ENCODE results near the gene EXOC3. TPM values are rescaled to one million over a fixed set of nuclear protein-coding genes. Genes with fewer than 3 reads are reported as not detected.
"Not testable (repeated sequence)": the region's sequence is repeated elsewhere in the genome, so short reads cannot be mapped to it uniquely, and the experiment has no call there.

EXOC3 gene
- total and polyA plus RNA-seq, 2 experiments from 2014 or later, result 39.9 to 40.9 TPM

DNA sequence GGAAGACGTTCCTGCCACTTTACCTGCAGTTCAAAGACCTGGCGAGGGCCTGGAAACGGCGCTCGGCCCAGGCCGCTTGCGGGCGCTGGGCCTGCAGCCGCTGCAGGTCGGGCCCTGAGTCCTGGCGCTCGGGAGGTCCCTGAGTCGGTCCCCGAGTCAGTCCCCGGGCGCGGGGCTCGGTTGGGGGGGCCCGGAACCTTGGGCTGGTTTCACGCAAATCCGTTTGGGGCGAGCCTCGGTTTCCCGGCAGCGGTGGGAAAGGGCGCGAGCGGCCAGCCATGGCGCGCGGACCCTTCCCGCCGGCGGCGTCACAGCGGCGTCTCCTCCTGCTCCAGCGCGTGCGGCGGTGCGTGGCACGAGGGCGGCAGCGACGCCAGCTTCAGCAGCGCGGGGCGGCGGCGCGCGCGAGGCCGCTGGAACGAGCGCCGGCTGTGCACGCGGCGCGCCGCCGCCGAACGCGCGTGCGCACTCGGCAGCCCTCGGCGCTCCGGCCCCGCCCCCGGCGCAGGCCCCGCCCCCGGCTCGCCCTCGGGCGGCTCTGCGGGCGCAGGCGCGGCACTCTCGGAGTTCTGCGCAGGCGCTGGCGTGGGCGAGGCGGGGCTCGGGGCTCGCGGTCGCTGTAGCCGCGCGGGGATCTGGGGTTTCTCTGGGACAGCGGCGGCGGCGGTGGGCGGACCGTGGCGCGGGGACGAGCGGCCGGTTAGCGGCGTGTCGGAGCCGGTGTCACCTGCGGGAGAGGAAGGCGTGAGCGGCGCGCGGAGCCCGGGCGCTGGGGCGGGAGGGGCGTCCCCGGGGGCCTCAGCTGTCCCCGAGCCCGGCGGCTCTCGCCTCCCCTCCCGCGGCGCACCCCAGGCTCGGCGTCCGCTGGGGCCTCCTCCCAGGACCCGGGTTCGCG, 29.9 kb downstream of the EXOC3 start:
- H4K20me1 ChIP-seq (ENCODE audit: insufficient read depth), result no peaks in the 10 kb centered on the region
- TF ChIP-seq EZH2phosphoT487 (IDR thresholded peaks at IDR 0.05; ENCODE audit: insufficient read depth, low read depth) (no peak), EZH2 (IDR thresholded peaks at IDR 0.05; ENCODE audit: insufficient read depth, poor library complexity, severe bottlenecking) (no peak)

DNA sequence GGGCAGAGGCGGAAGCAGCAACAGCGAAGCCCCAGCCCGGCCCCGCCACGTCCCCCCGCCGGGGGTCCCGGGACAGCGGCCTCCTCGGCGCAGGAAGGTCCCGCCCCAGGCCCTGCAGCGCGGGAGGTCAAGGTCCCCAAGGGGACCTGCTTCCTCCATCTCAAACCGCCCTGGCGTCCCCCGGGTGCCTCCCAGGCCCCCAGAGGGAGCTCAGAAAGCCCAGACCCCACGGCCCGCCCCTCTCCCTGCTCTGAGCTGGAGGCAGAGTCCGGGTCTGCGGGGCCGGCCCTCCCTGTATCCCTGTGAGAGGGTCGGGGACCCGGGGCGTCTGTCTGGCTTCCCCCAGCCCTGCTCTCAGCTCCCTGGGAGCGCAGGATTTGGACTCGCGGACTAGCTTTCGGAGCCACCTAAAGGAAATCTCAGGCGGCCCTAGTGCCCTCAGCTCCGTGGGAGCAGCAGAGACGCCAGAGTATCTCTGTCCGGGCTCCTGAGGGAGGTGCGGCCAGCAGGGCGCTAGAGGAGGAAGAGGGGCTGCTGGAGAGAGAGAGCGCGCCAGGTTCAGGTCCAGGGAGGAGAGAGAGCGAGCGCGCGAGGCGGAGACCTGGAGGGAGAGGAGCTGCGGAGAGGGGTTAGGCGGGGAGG, 30.7 kb downstream of the EXOC3 start:
- WGBS, 2 experiments (ENCODE audit: low coverage in 1 of 2, low lambda C conversion rate in 2 of 2, missing lambda C conversion rate in 2 of 2), result 2% methylated on average over 26 of the region's 44 CpGs
- Histone ChIP-seq H3K27me3 (replicated peaks; ENCODE audit: insufficient read depth) (peaks cover 27% of the 10 kb centered on the region), H3K27ac (no peak overlapping the region), H3K4me2 (ENCODE audit: unreplicated experiment) (peak overlapping the region; percentile 94), H3K79me2 (ENCODE audit: insufficient read depth) (peaks cover 9% of the 10 kb centered on the region; the same call in 1 of the 2 replicates), H3K9me2 (ENCODE audit: insufficient read depth) (no peaks in the 10 kb centered on the region), H4K20me1 (ENCODE audit: insufficient read depth) (no peaks in the 10 kb centered on the region), H3K4me1 (ENCODE audit: insufficient read depth) (no peaks in the 10 kb centered on the region; the same call in 1 of the 2 replicates), H3K9ac (peak overlapping the region; percentile 77), H3K36me3 (ENCODE audit: low read depth) (no peaks in the 10 kb centered on the region), H3K9me3 (ENCODE audit: low read depth) (no peaks in the 10 kb centered on the region), H3K4me3 (peak overlapping the region; percentile 88), H2AFZ (peak overlapping the region; percentile 76), H3F3A (ENCODE audit: insufficient read depth) (no peaks in the 10 kb centered on the region)
- in situ Hi-C loops (cut with MboI), result no loop called here
- DNase-seq, result peak; percentile 67
- no peak for TF ChIP-seq EZH2phosphoT487 (IDR thresholded peaks at IDR 0.05; ENCODE audit: insufficient read depth, low read depth)
- no peak for TF ChIP-seq EZH2 (IDR thresholded peaks at IDR 0.05; ENCODE audit: insufficient read depth, poor library complexity, severe bottlenecking)

More for the DNA sequence above, 29.9 kb downstream of the EXOC3 start:
- Histone ChIP-seq H3K9me3 (ENCODE audit: low read depth) (no peaks in the 10 kb centered on the region), H3K36me3 (ENCODE audit: low read depth) (no peaks in the 10 kb centered on the region), H3K27ac (peak overlapping the region; percentile 63), H3K4me3 (peak overlapping the region; percentile 88), H3K4me2 (ENCODE audit: unreplicated experiment) (peak overlapping the region; percentile 94), H3K4me1 (ENCODE audit: insufficient read depth) (no peaks in the 10 kb centered on the region; the same call in 1 of the 2 replicates), H3K79me2 (ENCODE audit: insufficient read depth) (peaks cover 9% of the 10 kb centered on the region; the same call in 1 of the 2 replicates), H3K27me3 (replicated peaks; ENCODE audit: insufficient read depth) (peaks cover 27% of the 10 kb centered on the region), H3K9me2 (ENCODE audit: insufficient read depth) (no peaks in the 10 kb centered on the region), H2AFZ (peak overlapping the region; percentile 76), H3F3A (ENCODE audit: insufficient read depth) (no peaks in the 10 kb centered on the region), H3K9ac (peak overlapping the region; percentile 91)
- WGBS, 2 experiments (ENCODE audit: low coverage in 1 of 2, low lambda C conversion rate in 2 of 2, missing lambda C conversion rate in 2 of 2), result 0 to 1% methylated on average over 18 to 75 of the region's 137 CpGs
- in situ Hi-C loops (cut with MboI), result no loop called here
- peak; percentile 94 for DNase-seq

DNA sequence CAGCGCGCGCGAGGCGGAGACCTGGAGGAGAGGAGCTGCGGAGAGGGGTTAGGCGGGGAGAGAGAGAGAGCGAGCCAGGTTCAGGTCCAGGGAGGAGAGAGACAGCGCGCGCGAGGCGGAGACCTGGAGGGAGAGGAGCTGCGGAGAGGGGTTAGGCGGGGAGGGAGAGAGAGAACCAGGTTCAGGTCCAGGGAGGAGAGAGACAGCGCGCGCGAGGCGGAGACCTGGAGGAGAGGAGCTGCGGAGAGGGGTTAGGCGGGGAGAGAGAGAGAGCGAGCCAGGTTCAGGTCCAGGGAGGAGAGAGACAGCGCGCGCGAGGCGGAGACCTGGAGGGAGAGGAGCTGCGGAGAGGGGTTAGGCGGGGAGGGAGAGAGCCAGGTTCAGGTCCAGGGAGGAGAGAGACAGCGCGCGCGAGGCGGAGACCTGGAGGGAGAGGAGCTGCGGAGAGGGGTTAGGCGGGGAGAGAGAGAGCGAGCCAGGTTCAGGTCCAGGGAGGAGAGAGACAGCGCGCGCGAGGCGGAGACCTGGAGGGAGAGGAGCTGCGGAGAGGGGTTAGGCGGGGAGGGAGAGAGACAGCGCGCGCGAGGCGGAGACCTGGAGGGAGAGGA, 31.4 kb downstream of the EXOC3 start:
- H3K36me3 ChIP-seq (ENCODE audit: low read depth); H3K27ac ChIP-seq; H4K20me1 ChIP-seq (ENCODE audit: insufficient read depth); in situ Hi-C loops (cut with MboI); H3K4me1 ChIP-seq (ENCODE audit: insufficient read depth); H3K79me2 ChIP-seq (ENCODE audit: insufficient read depth); DNase-seq; H3K9me2 ChIP-seq (ENCODE audit: insufficient read depth); H3K9me3 ChIP-seq (ENCODE audit: low read depth); H3F3A ChIP-seq (ENCODE audit: insufficient read depth): not testable (repeated sequence)
- WGBS, 2 experiments (ENCODE audit: low coverage in 1 of 2, low lambda C conversion rate in 2 of 2, missing lambda C conversion rate in 2 of 2), result 3% methylated on average over 26 of the region's 50 CpGs; no CpG with 5 or more reads in 1 of the 2 experiments
- Histone ChIP-seq H3K9ac (0 out of 2 replicates have a peak overlapping the region, but pooled peaks have one; percentile 77), H3K4me3 (peak overlapping the region; percentile 88), H2AFZ (peak overlapping the region; percentile 76; the same call in 1 of the 2 replicates), H3K4me2 (ENCODE audit: unreplicated experiment) (peak overlapping the region; percentile 94), H3K27me3 (replicated peaks; ENCODE audit: insufficient read depth) (peaks cover 27% of the 10 kb centered on the region)

Measured in GM23248 (cell line).